Epidermal melanocyte (primary cell): Measurements from ENCODE around the gene ANKIB1.

Experiments
- DNase-seq: peaks from one replicate; pipeline ENCODE4 v3.0.0; 2011; ENCODE audit warnings: low spot score; ENCODE audit not compliant: insufficient read length

The ANKIB1 gene

GRCh38 chr7:92266415-92267241 is 20.9 kb downstream of the ANKIB1 start:
- DNase-seq = no peak

- DNase-seq = no peak
Observed at GRCh38 chr7:92268921-92269320, 23.1 kb downstream of the ANKIB1 start.

- no peak for DNase-seq
Observed at GRCh38 chr7:92275327-92275726, 29.6 kb downstream of the ANKIB1 start.

GRCh38 chr7:92276460-92276864 is 30.7 kb downstream of the ANKIB1 start:
- no peak for DNase-seq

- no peak for DNase-seq
Observed at GRCh38 chr7:92279396-92280031, 33.7 kb downstream of the ANKIB1 start.

GRCh38 chr7:92281031-92281430 is 35.3 kb downstream of the ANKIB1 start:
- DNase-seq = no peak

GRCh38 chr7:92282221-92282814 is 36.5 kb downstream of the ANKIB1 start:
- DNase-seq = no peak

GRCh38 chr7:92282930-92283329 is 37.2 kb downstream of the ANKIB1 start:
- DNase-seq = no peak

GRCh38 chr7:92289321-92289720 is 43.5 kb downstream of the ANKIB1 start:
- no peak for DNase-seq

GRCh38 chr7:92292981-92293380 is 47.2 kb downstream of the ANKIB1 start:
- no peak for DNase-seq

GRCh38 chr7:92293896-92294590 is 48.3 kb downstream of the ANKIB1 start:
- no peak for DNase-seq

GRCh38 chr7:92295391-92295790 is 49.6 kb downstream of the ANKIB1 start:
- DNase-seq = no peak

GRCh38 chr7:92296235-92296634 is 50.5 kb downstream of the ANKIB1 start:
- no peak for DNase-seq

GRCh38 chr7:92296880-92297445 is 51.2 kb downstream of the ANKIB1 start:
- DNase-seq = no peak

GRCh38 chr7:92297736-92298135 is 52.0 kb downstream of the ANKIB1 start:
- no peak for DNase-seq

GRCh38 chr7:92303761-92304160 is 58.0 kb downstream of the ANKIB1 start:
- no peak for DNase-seq

GRCh38 chr7:92304406-92304893 is 58.7 kb downstream of the ANKIB1 start:
- no peak for DNase-seq

- DNase-seq = no peak
Observed at GRCh38 chr7:92306153-92306552, 60.4 kb downstream of the ANKIB1 start.

- no peak for DNase-seq
Observed at GRCh38 chr7:92313055-92313454, 67.3 kb downstream of the ANKIB1 start.

- DNase-seq = no peak
Observed at GRCh38 chr7:92319243-92319642, 73.5 kb downstream of the ANKIB1 start.

GRCh38 chr7:92325173-92325572 is 79.4 kb downstream of the ANKIB1 start:
- DNase-seq = no peak
